Measurements from ENCODE around the gene ALDH3A2.

The ALDH3A2 gene

DNA sequence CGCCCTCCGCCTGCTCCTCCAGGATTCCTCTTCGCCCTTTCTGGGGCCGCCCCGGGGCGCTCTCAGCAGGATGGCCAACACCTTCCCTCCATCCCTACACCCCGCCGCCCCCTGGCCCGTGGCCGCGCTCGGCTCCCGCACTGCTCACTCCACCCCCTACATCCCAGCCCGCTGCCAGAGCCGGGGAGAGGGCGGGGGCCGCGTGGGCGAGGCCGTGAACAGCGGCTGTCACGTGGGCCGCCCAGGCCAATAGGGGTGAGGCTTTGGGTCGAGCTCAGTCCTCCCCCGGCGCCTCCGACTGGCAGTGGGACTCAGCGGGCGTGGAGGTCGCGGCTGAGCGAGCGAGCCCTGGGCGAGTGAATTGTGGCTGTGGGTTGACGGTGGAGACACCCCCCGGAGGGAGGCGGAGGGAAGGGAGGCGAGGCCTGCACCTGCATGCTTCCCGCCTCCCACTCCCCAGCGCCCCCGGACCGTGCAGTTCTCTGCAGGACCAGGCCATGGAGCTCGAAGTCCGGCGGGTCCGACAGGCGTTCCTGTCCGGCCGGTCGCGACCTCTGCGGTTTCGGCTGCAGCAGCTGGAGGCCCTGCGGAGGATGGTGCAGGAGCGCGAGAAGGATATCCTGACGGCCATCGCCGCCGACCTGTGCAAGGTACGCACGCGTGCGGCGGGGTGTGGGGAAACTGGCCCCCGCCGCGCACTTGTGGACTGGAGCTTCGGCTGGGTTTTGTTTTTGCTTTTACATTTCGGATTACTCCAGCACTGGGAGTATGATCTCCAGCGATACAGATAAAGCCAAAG is at the start of gene ALDH3A2:
Gene ALDH3A2 (plus strand): TSS at position 277 of the 799 bp plus-strand sequence. CDS start 221 bp downstream, at position 498.
- peak; percentile 94 to 95 for DNase-seq

DNA sequence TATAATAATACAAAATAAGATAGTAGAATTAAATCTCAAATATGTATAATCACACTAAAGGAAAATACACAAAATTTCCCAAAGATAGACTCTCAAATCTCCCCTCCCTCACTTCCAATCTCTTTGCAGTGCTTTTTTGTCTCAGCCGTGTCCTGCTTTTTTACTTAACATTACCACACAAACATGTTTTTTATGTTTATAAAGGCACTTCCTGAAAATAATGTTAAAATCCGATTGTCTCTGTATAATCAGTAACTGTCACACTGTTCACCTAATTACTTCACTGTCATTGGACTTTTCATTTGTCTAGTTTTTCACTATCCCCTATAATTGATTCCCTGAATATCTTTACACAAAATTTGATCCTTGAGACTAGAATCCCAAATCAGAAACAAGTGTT is 38.2 kb upstream of the ALDH3A2 start:
- DNase-seq = no peak

DNA sequence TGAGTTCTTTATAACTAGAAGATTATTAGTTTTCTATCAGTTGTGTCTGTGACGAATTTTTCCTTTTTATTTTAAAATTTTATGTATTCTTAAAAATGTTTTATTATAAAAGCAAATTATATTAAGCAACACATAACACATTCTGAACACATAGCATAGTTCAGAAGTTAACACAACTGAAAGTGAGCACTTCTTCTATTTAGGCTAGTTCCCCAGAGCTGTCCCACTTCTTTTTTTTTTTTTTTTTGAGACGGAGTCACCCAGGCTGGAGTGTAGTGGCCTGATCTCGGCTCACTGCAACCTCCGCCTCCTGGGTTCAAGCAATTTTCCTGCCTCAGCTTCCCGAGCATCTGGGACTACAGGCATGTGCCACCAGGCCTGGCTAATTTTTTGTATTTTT is 37.7 kb upstream of the ALDH3A2 start:
- no peak for DNase-seq

DNA sequence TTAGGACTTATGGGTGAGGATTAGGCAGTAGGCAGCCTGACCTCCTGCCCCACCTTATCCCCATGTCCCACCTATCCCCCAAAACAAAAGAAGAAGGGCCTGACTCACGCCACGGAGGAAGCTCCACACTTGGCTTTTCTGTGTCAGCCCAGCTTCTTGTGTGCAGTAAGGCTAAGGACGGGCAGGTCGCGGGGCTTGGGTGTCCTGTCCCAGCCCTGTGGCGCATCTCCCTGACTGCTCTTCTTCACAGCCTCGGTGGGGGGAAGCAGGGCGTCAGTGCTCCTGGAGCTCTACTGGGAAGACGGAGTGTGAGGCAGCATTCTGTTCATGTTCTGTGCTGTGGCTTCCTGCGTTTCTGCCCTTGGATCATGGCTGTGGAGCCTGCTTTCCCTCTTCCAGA is 34.6 kb upstream of the ALDH3A2 start:
- DNase-seq = no peak

DNA sequence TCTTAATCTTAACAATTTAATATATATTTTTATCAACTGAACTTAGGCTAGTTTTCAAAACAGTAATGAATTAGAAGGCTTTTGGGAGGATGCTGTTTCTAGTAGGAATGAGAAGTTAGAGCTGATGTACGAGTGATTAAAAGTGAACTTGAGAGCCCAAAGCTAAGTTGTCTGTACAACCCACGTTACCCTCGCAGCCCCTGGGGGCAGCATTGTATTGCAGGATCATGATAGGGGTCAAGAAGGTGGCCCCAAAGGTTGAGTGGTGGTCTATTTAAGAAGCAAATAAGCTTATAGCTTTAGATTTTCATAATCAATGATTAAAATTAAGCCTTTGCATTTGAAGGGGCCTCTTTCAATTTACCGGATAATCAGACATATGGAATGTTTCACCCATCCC is 33.7 kb upstream of the ALDH3A2 start:
- no peak for DNase-seq

DNA sequence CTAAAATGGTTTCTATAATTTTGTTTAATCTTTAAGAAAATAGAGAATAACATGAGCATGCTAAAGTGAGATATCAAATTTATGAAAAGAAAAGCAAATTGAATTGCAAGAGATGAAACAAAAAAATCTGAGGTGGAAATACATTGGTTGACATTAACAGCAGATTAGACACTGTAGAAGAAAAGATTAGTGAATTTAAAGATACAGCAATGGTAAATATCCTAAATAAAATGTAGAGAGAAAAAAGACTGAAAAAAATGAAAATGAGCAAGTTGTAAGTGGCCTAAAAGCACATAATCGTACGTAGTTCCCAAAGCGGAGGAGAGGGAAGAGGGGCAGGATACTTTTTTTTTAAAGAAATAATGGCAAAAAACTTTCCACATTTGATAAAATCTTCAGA is 30.5 kb upstream of the ALDH3A2 start:
- no peak for DNase-seq

DNA sequence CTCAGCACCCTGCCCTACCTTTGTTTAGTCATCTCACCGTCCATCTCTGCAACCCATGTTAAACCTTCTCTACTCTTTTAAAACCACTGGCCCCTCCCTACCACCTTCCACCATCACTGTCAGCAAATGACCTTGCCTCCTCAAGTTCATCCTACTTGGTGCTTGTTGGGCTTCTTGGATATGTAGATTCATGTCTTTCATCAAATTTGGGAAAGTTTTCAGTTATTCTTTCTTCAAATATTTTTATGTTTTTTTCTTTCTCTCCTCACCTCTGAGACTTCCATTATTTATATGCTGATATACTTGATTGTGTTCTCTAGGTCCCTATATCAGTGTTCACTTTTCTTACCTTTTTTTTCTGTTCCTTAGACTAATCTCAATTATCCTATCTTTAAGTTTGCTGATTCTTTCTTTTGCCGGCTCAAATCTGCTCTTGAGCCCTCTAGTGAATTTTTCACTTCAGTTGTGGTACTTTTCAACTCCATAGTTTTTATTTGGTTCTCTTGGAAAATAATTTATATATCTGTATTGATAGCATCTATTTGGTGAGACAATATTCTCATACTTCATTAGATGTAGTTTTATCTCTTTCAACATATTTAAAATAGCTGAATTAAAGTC is 28.7 kb upstream of the ALDH3A2 start:
- no peak for DNase-seq

DNA sequence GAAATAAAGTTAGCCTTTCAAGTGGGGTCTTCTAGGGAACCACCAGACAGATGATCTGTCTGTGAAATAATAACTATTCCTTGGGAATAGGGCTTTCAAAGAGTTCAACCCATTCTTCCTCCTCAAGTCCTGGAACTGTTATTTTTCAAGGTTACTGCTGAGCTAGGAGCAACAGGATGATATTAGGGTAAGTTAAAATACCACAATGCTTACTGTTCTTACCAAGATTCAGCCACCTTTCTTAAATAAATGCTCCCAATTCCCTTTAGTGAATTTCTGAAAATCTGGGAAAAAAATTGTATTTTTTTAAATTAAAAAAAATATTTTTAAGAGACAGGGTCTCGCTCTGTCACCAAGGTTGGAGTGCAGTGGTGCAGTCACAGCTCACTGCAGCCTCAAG is 26.9 kb upstream of the ALDH3A2 start:
- no peak for DNase-seq

DNA sequence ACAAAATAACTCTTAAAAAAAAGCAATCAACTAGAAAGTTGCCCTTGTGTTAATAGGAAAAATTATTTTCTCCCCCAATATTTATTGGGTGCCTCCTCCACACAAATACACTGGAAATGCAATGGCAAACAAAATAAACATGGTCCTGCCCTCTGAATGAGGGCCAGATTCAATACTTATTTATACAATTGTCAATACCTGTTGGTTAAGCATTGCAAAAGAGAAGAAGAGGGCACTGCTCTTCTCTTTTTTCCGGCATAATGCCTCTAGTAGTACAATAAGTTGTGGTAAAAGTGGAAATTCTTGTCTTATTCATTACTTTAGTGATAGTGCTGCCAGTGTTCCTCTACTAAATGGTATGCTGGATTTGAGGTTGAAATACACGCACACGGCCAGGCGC is 22.5 kb upstream of the ALDH3A2 start:
- no peak for DNase-seq

DNA sequence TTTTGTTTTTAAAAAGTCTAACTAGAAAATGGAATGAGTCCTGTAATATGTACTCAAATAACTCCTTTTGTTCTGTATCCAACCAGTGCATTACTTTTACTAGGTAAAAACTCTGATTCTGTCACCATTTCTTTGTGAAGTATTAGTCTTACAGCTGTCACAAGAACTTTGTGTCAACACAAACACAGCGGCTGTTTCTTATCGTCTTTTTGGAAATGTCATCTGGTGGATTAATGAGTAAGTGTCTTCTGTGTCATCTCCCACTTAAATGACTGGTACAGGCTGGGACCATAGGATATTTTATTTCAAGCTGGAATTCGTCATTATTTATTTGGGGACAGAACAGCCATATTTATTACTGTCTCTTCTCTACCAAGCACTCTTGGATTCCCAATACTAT is 19.1 kb upstream of the ALDH3A2 start:
- no peak for DNase-seq

DNA sequence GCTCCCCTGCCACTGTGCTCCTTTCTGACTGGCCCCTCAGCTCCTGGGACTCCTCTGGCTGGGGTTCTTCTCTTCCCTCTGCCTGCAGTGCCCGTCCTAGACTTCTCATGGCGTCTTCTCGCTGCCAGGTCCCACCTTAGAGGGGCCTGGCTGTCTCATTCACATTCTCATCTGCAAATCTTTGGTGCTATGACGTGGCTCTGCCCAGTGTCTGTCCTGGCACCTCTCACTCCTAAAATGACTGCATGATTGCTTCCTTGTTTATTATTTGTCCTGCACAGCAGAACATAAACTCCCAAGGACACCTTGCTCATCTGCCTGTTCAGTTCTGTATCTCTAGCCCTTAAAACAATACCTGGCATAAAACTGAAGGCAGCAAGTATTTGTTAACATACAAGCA is 18.5 kb upstream of the ALDH3A2 start:
- DNase-seq = no peak

DNA sequence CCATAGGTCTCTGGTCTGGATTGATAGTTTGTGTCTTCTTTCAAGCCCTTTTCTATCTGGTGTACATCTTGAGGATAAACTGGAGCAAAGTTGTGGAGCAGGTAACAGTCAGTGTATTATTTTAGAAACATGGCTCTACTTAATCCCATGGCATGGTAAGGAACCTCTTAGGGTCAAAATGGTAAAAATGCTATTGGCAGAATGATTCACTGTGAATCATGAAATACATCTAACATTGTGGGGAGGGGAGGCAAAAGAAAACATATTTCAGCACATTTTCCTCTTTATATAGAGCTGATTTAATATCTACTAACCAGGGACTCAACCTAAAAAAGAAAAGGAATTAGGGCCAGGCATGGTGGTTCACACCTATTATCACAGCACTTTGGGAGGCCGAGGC is 17.9 kb upstream of the ALDH3A2 start:
- DNase-seq = no peak

DNA sequence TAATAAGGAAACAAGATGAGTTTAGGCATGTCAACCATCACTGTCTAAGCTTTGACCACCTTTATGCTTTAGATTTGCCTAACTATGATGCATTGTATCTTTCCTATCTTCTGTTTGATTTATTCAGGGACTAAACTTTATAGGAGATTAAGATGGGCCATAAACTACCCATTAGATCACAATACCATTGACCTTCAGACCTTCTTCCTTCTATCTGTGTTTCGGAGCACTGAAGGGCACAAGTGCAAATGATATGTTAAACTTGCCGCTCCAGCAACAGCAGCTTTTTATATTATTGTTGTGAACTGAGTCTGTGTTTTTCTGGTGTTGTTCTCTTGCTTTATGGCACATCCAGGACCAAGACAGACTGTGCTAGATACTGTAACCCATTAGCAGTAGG is 16.6 kb upstream of the ALDH3A2 start:
- DNase-seq = no peak

DNA sequence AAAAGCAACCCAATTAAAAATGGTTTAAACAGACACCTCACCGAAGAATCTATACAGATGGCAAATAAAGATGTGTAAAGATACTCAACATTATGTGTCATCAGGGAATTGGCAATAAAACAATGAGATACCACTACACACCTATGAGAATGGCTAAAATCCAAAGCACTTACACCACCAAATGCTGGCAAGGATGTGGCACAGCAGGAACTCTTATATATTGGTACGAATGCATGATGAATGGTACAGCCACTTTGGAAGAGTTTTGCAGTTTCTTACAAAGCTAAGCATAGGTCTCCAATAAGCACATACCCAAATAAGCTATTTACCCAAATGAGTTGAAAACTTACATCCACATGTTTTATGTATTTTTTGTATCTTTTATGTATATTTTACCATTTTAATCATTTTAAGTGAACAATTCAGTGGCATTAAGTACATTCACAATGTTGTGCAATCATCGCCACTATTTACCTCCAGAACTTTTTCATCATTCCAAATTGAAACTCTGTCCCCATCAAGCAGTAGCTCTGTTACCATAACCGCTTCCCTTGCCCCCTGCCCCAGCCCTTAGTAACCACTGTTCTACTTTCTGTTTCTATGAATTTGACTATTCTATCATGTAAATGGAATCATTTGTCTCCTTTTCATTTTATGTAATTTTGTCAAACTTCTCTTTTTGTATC is 6.7 kb upstream of the ALDH3A2 start:
- no peak for DNase-seq

DNA sequence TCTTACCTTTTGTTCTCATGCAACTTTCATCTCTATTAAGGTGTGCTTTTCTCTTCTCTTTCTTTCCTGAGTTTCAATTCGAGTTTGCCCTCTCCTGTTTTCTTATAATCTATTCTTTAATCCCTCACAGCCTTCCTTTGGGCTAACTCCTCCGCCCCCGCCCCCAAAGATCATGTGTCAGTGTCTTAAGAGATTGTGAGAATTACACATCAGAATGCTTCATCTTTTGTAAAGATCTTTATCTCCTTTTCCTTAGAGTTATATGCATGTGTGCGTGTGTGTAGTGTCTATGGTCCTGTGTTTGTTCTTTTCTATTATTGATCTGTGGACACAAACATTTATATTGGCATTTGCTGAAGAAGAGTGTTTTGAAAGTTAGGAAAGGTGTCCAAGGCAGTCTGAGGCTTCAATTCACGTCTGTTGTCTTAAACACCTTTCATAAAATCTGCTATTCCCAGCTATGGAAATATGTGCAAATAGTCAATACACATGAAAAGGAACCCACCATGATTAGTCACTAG is 6.1 kb upstream of the ALDH3A2 start:
- DNase-seq = no peak

DNA sequence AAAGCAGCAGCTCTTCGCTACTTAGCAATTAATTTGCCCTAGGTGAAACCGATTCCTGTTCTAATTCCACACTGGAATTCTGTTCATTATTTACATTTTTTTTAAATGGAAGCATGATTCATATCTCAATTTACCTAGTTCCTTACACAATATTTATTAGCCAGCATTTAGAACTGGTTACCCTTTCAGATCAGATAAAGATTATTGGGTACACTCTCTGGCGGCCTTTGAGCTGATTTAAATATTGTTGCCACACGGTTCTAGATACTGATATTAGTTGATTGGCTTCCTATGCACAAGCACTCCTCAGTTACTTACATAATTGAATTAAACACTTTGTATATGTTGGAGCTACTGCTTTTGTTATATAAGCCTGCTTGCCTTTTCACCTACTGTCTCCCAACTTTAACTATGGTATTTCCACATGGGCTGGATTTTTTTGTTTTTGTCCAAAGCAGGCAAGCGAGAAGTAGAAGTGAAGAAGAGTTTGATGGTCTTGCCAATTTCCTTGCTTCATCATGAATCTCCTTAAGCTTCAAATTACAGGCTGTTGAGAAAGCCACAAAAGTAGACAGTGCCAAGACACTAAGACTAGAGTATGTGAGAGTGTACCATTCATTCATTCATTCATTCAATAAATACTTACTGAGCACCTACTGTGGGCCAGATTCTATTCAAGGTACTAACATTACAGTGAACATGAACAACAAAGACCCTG is 3.9 kb upstream of the ALDH3A2 start:
- no peak for DNase-seq

DNA sequence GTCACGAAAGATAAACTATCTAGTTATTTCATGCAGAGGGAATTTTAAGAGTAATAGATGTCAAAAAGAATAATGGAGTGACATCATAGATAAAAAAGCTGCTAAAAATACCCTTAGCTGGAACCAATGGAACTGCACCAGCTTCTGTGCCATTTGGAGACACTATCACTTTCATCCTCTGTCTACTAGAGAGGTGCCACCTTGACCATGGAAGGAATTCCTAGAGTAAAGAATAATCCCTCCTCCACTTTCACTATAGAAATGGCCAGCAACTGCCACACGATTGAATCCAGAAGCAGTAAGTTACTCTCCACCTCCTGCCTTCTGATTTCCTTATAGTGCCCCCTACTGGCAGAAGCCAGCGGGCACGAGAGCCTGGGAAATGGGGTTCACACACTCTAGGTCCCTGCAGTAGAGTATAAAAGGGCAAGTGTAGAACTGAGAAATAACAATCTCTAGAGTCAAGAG is 2.8 kb upstream of the ALDH3A2 start:
- peak; percentile 12 to 45 for DNase-seq

DNA sequence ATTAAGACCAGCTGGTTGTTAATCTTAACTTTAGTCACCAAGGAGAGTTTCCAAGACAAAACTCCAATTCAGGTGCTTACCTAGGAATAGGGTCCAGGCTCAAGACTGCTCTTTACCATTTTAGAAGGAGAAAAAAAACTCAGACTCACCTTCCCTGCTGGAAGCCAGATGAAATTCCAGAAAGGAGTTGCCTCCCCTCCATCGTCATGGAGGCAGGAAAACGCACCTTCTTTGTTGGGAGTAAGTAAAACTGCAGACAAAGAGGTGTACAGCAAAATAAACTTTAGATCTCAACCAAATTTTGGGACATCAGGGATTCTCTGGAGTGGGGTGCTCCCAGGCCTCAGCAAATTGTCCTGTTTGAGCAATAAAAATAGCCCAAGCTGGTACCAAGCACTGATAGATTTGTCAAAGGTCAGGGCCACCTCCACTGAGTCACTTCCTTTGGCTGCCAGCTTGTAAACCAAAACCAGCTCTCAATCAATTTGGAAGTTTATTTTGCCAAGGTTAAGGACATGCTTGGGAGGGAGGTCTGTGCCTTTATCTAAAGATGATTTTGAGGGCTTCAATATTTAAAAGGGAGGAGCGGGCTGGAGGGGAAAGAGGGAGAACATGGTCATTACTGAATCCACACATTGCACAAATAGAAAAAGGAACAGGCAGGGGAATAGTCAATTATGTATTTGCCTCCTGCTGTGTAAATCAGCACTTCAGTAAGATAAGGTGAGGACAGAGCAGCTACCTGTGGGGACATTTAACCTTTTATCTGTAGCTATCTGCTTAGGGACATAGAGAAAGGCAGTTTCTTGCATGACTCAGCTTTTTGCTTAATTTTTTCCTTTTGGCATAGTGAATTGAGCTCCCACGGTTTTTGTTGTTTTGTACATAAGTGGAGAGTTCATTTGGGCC is 1.5 kb upstream of the ALDH3A2 start:
- DNase-seq = no peak

DNA sequence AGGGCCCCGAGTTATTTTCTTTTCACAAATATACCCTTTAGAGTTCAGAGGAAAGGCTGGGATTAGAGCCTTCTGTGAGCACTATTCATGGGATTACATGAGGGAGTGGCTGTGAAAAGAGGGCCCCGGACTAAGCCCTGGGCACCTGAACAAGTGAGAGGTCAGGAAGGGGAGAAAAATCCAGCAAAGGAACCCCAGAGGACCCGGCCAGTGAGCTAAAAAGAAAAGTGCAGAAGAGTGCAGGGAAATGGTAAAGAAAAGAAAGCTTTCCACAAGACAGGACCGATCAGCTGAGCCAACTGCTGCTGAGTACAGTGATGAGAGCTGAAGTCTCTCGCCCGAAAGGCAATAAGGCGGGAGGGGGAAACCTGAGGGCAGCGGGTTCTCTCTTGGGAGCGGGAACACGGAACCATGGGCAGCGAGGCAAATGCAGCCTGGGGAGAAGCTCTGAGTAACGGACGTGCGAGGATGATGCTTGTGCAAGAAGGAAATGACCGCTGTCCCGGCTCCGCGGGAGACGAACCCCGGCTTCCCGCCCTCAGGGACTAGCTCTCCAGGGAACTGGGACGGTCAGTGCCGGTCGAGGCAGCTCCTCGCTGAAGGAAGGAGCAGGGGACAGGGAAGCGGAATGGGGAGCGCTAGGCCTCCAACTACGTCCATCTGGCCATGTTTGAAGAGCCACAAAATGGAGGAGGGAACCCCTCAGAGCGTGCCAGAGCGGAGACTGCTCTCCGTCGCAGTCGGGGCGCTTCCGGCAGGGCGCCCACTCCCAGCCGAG is 665 bp upstream of the ALDH3A2 start:
- DNase-seq = peak; percentile 20

DNA sequence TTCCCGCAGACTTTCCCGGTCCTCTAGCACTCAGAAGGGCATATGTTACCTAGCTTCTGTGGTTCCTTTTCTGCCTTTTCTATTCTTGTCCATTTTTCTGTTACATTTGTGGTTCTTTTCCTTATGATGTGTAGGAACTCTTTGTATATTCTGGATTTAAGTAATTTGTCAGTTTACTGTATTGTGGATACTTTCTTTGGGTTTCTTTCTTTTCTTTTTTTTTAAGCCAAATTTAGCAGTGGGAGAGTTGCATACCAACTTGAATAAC is 657 bp downstream of the ALDH3A2 start:
- DNase-seq = no peak

DNA sequence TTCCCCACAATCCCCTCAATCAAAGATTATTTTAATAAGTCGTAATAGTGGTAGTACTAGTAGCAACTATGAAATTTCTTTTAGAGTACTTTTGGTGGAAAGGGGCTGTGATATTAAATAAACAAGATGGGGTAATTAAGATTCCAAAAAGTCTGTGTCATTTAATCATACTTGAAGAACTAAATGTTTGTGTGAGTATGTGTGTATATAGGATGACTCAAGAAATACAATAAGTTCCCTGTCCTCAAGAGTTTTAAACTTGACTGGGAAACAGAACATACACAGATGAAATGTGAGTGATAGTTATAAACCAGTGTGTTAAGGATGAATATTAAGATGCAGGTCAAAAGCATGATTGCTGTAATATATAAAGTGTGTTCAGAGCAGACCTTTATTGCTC is 2.3 kb downstream of the ALDH3A2 start:
- no peak for DNase-seq

All from activated CD4-positive, alpha-beta T cell treated with anti-CD3 and anti-CD28 coated beads for 4 hours (primary cell).